ENCODE measurements around the gene MMP2. TPM values are rescaled to one million over a fixed set of nuclear protein-coding genes. Genes with fewer than 3 reads are reported as not detected.

Gene MMP2
- total RNA-seq, 1 donor from 2014 or later = 87.4 TPM

- intact Hi-C loops (cut with micrococcal nuclease) = no loop called here
- Histone ChIP-seq H3K27me3 (ENCODE audit: low read depth) (no peaks in the 10 kb centered on the region), H3K27ac (replicated peaks) (no peak overlapping the region), H3K4me1 (peaks cover 9% of the 10 kb centered on the region), H3K36me3 (peaks cover 4% of the 10 kb centered on the region), H3K9me3 (replicated peaks) (no peaks in the 10 kb centered on the region), H3K4me3 (no peak overlapping the region)
- TF ChIP-seq CTCF (IDR thresholded peaks at IDR 0.05; ENCODE audit: borderline replicate concordance) = no peak
- DNase-seq = no peak
Measured at GRCh38 chr16:55532227-55532626, 53.2 kb downstream of the MMP2 start.

- H3K36me3 ChIP-seq = peaks cover 4% of the 10 kb centered on the region
- peaks cover 4% of the 10 kb centered on the region for H3K4me1 ChIP-seq
- no peaks in the 10 kb centered on the region for H3K27me3 ChIP-seq (ENCODE audit: low read depth)
- intact Hi-C loops (cut with micrococcal nuclease) = no loop called here
- TF ChIP-seq CTCF (IDR thresholded peaks at IDR 0.05; ENCODE audit: borderline replicate concordance) = no peak
- DNase-seq = no peak
- H3K4me3 ChIP-seq = no peak overlapping the region
- no peak overlapping the region for H3K27ac ChIP-seq (replicated peaks)
- no peaks in the 10 kb centered on the region for H3K9me3 ChIP-seq (replicated peaks)
Measured at GRCh38 chr16:55534756-55535155, 55.8 kb downstream of the MMP2 start.

GRCh38 chr16:55539049-55539448 is 60.1 kb downstream of the MMP2 start:
- no peaks in the 10 kb centered on the region for H3K36me3 ChIP-seq
- H3K27me3 ChIP-seq (ENCODE audit: low read depth) = no peaks in the 10 kb centered on the region
- intact Hi-C loops (cut with micrococcal nuclease) = no loop called here
- H3K4me1 ChIP-seq = peaks cover 8% of the 10 kb centered on the region
- DNase-seq = no peak
- H3K9me3 ChIP-seq (replicated peaks) = no peaks in the 10 kb centered on the region
- H3K27ac ChIP-seq (replicated peaks) = peak overlapping the region; percentile 67
- no peak for TF ChIP-seq CTCF (IDR thresholded peaks at IDR 0.05; ENCODE audit: borderline replicate concordance)
- H3K4me3 ChIP-seq = no peak overlapping the region

GRCh38 chr16:55539488-55539887 is 60.5 kb downstream of the MMP2 start:
- peaks cover 8% of the 10 kb centered on the region for H3K4me1 ChIP-seq
- intact Hi-C loops (cut with micrococcal nuclease) = no loop called here
- peak overlapping the region; percentile 67 for H3K27ac ChIP-seq (replicated peaks)
- H3K27me3 ChIP-seq (ENCODE audit: low read depth) = no peaks in the 10 kb centered on the region
- H3K9me3 ChIP-seq (replicated peaks) = no peaks in the 10 kb centered on the region
- no peaks in the 10 kb centered on the region for H3K36me3 ChIP-seq
- DNase-seq = no peak
- no peak overlapping the region for H3K4me3 ChIP-seq
- TF ChIP-seq CTCF (IDR thresholded peaks at IDR 0.05; ENCODE audit: borderline replicate concordance) = no peak

GRCh38 chr16:55540221-55540620 is 61.2 kb downstream of the MMP2 start:
- no peak for TF ChIP-seq CTCF (IDR thresholded peaks at IDR 0.05; ENCODE audit: borderline replicate concordance)
- Histone ChIP-seq H3K27me3 (ENCODE audit: low read depth) (no peaks in the 10 kb centered on the region), H3K27ac (replicated peaks) (peak overlapping the region; percentile 67), H3K36me3 (no peaks in the 10 kb centered on the region), H3K4me1 (peaks cover 8% of the 10 kb centered on the region), H3K9me3 (replicated peaks) (no peaks in the 10 kb centered on the region), H3K4me3 (no peak overlapping the region)
- no peak for DNase-seq
- intact Hi-C loops (cut with micrococcal nuclease) = no loop called here
